PFSK-1 (cell line): Measurements from ENCODE around the gene PPP2R2C.

Source experiments
- FOXP2 ChIP-seq: optimal IDR thresholded peaks from 2 replicates; pipeline ENCODE3; 2011; ENCODE audit warnings: borderline replicate concordance, control low read depth, inconsistent platforms; ENCODE audit not compliant: insufficient read depth; ENCODE audit errors: extremely low read length, extremely low read depth
- POLR2AphosphoS5 ChIP-seq: IDR thresholded peaks from 2 replicates; pipeline ENCODE4 v1.6.1; 2012; ENCODE audit warnings: low read depth, mild to moderate bottlenecking, control low read depth, low read length, moderate library complexity
- SIN3A ChIP-seq: IDR thresholded peaks from 2 replicates; pipeline ENCODE4 v1.6.1; 2012; ENCODE audit warnings: mild to moderate bottlenecking, low read length, moderate library complexity, borderline replicate concordance; ENCODE audit not compliant: insufficient read depth
- TAF1 ChIP-seq: IDR thresholded peaks from 2 replicates; pipeline ENCODE4 v1.6.1; 2012; ENCODE audit warnings: low read length, control low read depth, borderline replicate concordance; ENCODE audit not compliant: insufficient read depth
- TF ChIP-seq, protein P1 (sequence below), 2 experiments: IDR thresholded peaks; 2 replicates each; pipeline versions ENCODE4 v1.6.1 to v1.8.0; 2011 to 2012; ENCODE audit warnings: low read depth in 2 of 2, low read length in 2 of 2, control low read depth in 1 of 2, inconsistent platforms in 1 of 2, mild to moderate bottlenecking in 1 of 2, moderate library complexity in 1 of 2; ENCODE audit not compliant: insufficient read depth in 1 of 2

The PPP2R2C gene

DNA sequence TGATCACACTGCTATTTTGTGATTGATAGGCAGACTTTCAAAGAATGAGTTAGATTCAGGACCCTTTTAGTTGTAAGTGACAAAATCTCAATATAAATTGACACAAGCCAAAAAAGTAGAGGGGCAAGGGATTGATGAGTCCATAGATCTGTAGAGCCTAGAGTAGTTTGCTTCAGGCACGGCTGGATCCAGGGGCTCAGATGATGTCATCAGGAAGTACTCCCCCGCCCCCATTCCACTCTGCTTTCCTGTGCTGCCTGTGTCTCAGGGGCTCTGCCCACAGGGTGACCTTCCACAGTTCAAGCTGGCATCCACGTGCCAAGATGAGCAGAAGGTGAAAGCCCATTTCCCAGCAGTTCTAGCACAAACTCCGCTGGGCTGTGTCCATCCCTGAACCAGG lies 189.1 kb downstream of the PPP2R2C start:
- no peak for TF ChIP-seq SIN3A
- no peak for TF ChIP-seq FOXP2
- TF ChIP-seq POLR2AphosphoS5, result no peak
- TF ChIP-seq, protein P1, sequence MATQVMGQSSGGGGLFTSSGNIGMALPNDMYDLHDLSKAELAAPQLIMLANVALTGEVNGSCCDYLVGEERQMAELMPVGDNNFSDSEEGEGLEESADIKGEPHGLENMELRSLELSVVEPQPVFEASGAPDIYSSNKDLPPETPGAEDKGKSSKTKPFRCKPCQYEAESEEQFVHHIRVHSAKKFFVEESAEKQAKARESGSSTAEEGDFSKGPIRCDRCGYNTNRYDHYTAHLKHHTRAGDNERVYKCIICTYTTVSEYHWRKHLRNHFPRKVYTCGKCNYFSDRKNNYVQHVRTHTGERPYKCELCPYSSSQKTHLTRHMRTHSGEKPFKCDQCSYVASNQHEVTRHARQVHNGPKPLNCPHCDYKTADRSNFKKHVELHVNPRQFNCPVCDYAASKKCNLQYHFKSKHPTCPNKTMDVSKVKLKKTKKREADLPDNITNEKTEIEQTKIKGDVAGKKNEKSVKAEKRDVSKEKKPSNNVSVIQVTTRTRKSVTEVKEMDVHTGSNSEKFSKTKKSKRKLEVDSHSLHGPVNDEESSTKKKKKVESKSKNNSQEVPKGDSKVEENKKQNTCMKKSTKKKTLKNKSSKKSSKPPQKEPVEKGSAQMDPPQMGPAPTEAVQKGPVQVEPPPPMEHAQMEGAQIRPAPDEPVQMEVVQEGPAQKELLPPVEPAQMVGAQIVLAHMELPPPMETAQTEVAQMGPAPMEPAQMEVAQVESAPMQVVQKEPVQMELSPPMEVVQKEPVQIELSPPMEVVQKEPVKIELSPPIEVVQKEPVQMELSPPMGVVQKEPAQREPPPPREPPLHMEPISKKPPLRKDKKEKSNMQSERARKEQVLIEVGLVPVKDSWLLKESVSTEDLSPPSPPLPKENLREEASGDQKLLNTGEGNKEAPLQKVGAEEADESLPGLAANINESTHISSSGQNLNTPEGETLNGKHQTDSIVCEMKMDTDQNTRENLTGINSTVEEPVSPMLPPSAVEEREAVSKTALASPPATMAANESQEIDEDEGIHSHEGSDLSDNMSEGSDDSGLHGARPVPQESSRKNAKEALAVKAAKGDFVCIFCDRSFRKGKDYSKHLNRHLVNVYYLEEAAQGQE (IDR thresholded peaks at IDR 0.05; ENCODE audit: insufficient read depth in 1 of 2, low read depth in 2 of 2, low read length in 2 of 2), result no peak
- TF ChIP-seq TAF1, result no peak

DNA sequence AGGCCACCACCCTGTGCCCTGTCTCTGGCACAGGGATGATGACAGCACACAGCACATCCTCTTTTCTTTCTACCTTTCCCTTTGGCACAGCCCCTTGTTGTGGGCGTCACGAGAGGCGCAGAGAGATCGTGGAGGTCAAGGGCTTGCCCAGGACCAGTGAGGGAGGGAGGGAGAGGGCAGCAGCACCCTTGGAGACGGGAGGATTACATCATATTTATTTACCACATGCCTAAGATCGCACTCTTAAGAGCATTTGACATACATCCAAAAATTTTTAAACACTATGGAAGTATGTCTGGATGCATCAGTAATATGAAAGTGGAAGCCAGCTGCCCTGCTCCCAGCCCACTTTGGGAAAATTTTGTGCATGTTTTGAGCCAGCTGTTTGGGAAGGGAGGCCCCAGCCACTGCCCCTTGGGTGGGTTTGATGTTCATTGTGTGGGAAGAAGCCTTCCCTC lies 190.1 kb downstream of the PPP2R2C start:
- TF ChIP-seq TAF1 (no peak), FOXP2 (no peak), POLR2AphosphoS5 (no peak), SIN3A (no peak)
- TF ChIP-seq, protein P1 (IDR thresholded peaks at IDR 0.05; ENCODE audit: insufficient read depth in 1 of 2, low read depth in 2 of 2, low read length in 2 of 2), result no peak

DNA sequence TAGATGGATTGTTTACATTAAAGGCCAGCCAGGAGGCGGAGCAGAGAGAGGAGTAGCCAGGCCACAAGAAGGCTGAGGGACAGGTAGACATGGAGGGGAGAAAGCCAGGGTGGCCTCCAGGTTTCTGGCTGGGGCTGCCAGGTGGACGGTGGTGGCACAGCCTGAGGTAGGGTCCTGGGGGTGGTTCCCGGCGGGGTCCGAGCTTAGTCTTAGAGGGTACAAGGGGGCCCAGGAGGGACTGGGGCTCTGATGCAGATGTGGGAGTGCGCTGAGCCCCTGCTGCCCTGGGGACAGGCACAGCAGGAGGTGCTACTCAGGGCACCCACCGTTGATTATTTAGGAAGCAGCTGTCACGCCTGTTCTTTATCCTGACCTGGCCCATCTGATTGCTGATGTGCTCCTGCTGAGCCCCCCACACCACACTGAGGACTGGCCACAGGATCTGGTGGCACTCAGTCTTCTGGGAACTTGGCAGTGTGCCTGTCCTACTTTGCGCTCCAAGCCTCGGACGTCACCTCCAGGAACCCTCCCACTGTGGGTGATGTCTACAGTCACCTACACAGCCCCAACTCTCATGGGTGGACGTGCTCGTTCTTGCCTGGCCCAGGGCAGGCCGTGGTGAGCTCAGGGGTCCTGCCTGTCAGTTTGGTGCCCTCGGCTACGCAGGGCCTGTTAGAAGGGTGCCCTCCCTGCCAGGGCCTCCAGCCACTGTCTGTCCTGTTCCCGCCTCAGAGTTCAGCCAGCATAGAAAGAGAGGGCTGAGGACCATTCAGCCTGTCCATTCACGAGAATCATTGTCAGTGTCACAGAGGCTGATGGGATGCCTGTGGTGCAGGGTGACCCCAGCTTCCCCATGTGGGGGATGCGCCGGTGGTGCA lies 190.7 kb downstream of the PPP2R2C start:
- no peak for TF ChIP-seq POLR2AphosphoS5
- TF ChIP-seq FOXP2, result no peak
- no peak for TF ChIP-seq TAF1
- TF ChIP-seq, protein P1 (IDR thresholded peaks at IDR 0.05; ENCODE audit: insufficient read depth in 1 of 2, low read depth in 2 of 2, low read length in 2 of 2), result no peak
- TF ChIP-seq SIN3A, result no peak

DNA sequence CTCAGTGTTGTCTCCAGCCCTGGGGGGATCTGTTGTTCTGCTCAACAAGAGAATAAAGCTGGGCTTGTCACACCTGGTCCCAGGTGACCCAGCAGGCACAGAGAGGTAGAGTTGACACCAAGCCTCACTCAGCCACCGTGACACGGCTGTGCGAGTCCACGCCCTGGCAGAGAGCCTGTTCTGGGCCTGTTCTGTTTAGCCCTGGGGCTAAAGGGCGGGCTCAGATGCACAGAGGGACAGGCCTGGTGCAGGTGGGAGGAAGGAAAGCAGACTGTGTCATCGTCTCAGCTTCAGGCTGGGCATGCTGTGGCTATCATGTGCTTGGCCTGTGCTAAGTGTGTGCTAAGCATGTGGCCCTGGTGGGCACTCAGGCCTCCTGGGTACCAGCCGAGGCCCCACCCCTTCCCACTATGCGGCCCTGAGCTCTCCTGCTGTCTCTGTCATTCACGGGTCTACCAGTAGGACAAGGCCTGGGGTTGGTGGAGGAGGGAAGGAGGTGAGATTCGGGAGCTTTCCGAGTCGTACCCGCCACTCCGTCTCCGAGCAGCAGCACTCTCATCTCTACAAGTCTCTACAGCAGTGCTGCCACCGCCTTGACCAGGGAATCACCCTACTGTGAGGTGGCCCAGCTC lies 191.9 kb downstream of the PPP2R2C start:
- TF ChIP-seq POLR2AphosphoS5, result no peak
- no peak for TF ChIP-seq SIN3A
- TF ChIP-seq, protein P1 (IDR thresholded peaks at IDR 0.05; ENCODE audit: insufficient read depth in 1 of 2, low read depth in 2 of 2, low read length in 2 of 2), result no peak
- no peak for TF ChIP-seq TAF1
- no peak for TF ChIP-seq FOXP2
